Naive thymus-derived CD4-positive, alpha-beta T cell (primary cell): ENCODE data around the gene LAMC1. TPM values are rescaled to one million over a fixed set of nuclear protein-coding genes. Genes with fewer than 3 reads are reported as not detected.
"Not testable (repeated sequence)": the region's sequence is repeated elsewhere in the genome, so short reads cannot be mapped to it uniquely, and the experiment has no call there.

Source experiments
- ATAC-seq: fragments of 150-1000 bp; cut with Tn5 transposase; 2 replicates; pipeline ENCODE4 v1.10.0; 2021; ENCODE audit warnings: mild to moderate bottlenecking, moderate library complexity
- CTCF ChIA-PET: fragments of 350-600 bp; sonication (Branson Sonifier 250); formaldehyde crosslinking; loops from one replicate; lab custom pipeline; 2021; ENCODE audit warnings: antibody characterized with exemption; lab: Charles Lee
- POLR2A ChIA-PET: fragments of 350-600 bp; sonication (Branson Sonifier 250); formaldehyde crosslinking; loops from one replicate; lab custom pipeline; 2021; ENCODE audit warnings: antibody characterized with exemption, inconsistent platforms; lab: Charles Lee
- DNase-seq, 9 donors: peaks; one replicate each; pipeline versions ENCODE4 v3.0.0 to v3.0.0-alpha.2; 2020 to 2022; ENCODE audit warnings: mixed read lengths in 1 of 9
- H3K27ac ChIP-seq: one replicate; pipeline ENCODE4 v1.7.0; 2013; ENCODE audit warnings: mild to moderate bottlenecking, low read depth, low read length, moderate library complexity
- H3K27me3 ChIP-seq, 2 donors: one replicate each; pipeline ENCODE4 v1.7.0; 2013; ENCODE audit warnings: low read length in 2 of 2, mild to moderate bottlenecking in 2 of 2, moderate library complexity in 2 of 2; ENCODE audit not compliant: control insufficient read depth in 2 of 2, insufficient read depth in 2 of 2
- H3K36me3 ChIP-seq, 3 experiments: 1 replicate in 2 of 3; 2 replicates in 1 of 3; pipeline ENCODE4 v1.7.0; 2013; ENCODE audit warnings: low read length in 3 of 3, mild to moderate bottlenecking in 3 of 3, moderate library complexity in 1 of 3; ENCODE audit not compliant: insufficient read depth in 3 of 3, control insufficient read depth in 2 of 3
- H3K4me1 ChIP-seq, 2 donors: one replicate each; pipeline ENCODE4 v1.7.0; 2013; ENCODE audit warnings: low read length in 2 of 2, mild to moderate bottlenecking in 2 of 2, moderate library complexity in 1 of 2; ENCODE audit not compliant: control insufficient read depth in 2 of 2, insufficient read depth in 2 of 2
- H3K4me3 ChIP-seq: 2 replicates; pipeline ENCODE4 v1.7.0; 2013; ENCODE audit warnings: mild to moderate bottlenecking, low read length
- H3K9me3 ChIP-seq, 3 experiments: 1 replicate in 2 of 3; 2 replicates in 1 of 3; pipeline ENCODE4 v1.7.0; 2013; ENCODE audit warnings: low read length in 3 of 3; ENCODE audit not compliant: control insufficient read depth in 2 of 3
- H3K27ac Mint-ChIP-seq, 9 donors: one replicate each; pipeline ENCODE4 v1.8.0; 2020 to 2022; ENCODE audit warnings: mixed read lengths in 9 of 9, mild to moderate bottlenecking in 8 of 9, moderate library complexity in 5 of 9, inconsistent platforms in 2 of 9
- H3K27me3 Mint-ChIP-seq, 5 donors: one replicate each; pipeline ENCODE4 v1.8.0; 2021 to 2022; ENCODE audit warnings: mixed read lengths in 5 of 5, mild to moderate bottlenecking in 1 of 5
- H3K36me3 Mint-ChIP-seq, 5 donors: one replicate each; pipeline ENCODE4 v1.8.0; 2020 to 2022; ENCODE audit warnings: mixed read lengths in 5 of 5, mild to moderate bottlenecking in 3 of 5, inconsistent platforms in 1 of 5
- H3K4me1 Mint-ChIP-seq, 7 donors: one replicate each; pipeline ENCODE4 v1.8.0; 2020 to 2022; ENCODE audit warnings: mixed read lengths in 7 of 7, mild to moderate bottlenecking in 3 of 7, inconsistent platforms in 1 of 7
- H3K4me3 Mint-ChIP-seq, 10 donors: one replicate each; pipeline ENCODE4 v1.8.0; 2020 to 2022; ENCODE audit warnings: mild to moderate bottlenecking in 10 of 10, mixed read lengths in 10 of 10, moderate library complexity in 6 of 10, inconsistent platforms in 2 of 10
- H3K9me3 Mint-ChIP-seq, 11 donors: one replicate each; pipeline ENCODE4 v1.8.0; 2020 to 2022; ENCODE audit warnings: mixed read lengths in 11 of 11, mild to moderate bottlenecking in 4 of 11, inconsistent platforms in 1 of 11, moderate library complexity in 1 of 11
- intact Hi-C, 2 donors: fragments of 100-400 bp; cut with micrococcal nuclease; formaldehyde crosslinking; loops; one replicate each; pipeline ENCODE4 v1.15.1; 2023
- polyA plus RNA-seq, 2 donors: library from polyadenylated mRNA; unstranded; fragments of 300-500 nt; fragmentation: Illumina TruSeq; gene quantifications; one replicate each; pipeline ENCODE4 v1.2.3, GENCODE V29; 2021
- total RNA-seq, 6 experiments: library from RNA in 5 of 6; stranded (reverse) in 5 of 6; gene quantifications; 1 replicate in 5 of 6; 2 replicates in 1 of 6; pipeline ENCODE4 v1.2.3 and lab custom pipeline; 2021 to 2026

Gene LAMC1
- total and polyA plus RNA-seq, 7 experiments from 2014 or later: 0.02 to 1.3 (median 0.24) TPM; not detected in 2

- Histone ChIP-seq H3K4me3 (no peak overlapping the region), H3K36me3 (no peaks in the 10 kb centered on the region), H3K9me3 (no peaks in the 10 kb centered on the region), H3K4me1 (no peaks in the 10 kb centered on the region), H3K27me3 (no peaks in the 10 kb centered on the region), H3K27ac (no peak overlapping the region)
- intact Hi-C loops: no loop called here
- H3K4me1 Mint-ChIP-seq: peaks cover 0 to 2% (median 0%) of the 10 kb centered on the region in 7 donors
- DNase-seq: no peak
- POLR2A ChIA-PET: interaction anchor here (0.5 kb wide), 1 partner anchor 57 kb away, joined by 3 read pairs; no protein-coding TSS in a partner anchor
- H3K4me3 Mint-ChIP-seq: no peak overlapping the region
- no peaks in the 10 kb centered on the region for H3K36me3 Mint-ChIP-seq
- peaks cover 0 to 18% (median 0%) of the 10 kb centered on the region in 5 donors for H3K27me3 Mint-ChIP-seq
- H3K9me3 Mint-ChIP-seq: no peaks in the 10 kb centered on the region
- CTCF ChIA-PET: no interaction called here
- no peak for ATAC-seq
- H3K27ac Mint-ChIP-seq: no peak overlapping the region
These were observed 121.5 kb downstream of the LAMC1 start for GRCh38 chr1:183144752-183145151.

- H3K4me1 ChIP-seq: no peaks in the 10 kb centered on the region
- H3K27me3 ChIP-seq: no peaks in the 10 kb centered on the region
- ChIA-PET CTCF (no interaction called here), POLR2A (no interaction called here)
- no peak overlapping the region for H3K27ac ChIP-seq
- ATAC-seq: no peak
- H3K9me3 ChIP-seq: no peaks in the 10 kb centered on the region
- intact Hi-C loops: no loop called here
- Mint-ChIP-seq H3K9me3 (no peaks in the 10 kb centered on the region), H3K27me3 (peaks cover 0 to 12% (median 8%) of the 10 kb centered on the region in 5 donors), H3K36me3 (no peaks in the 10 kb centered on the region), H3K4me3 (no peak overlapping the region), H3K4me1 (peaks cover 0 to 2% (median 0%) of the 10 kb centered on the region in 7 donors), H3K27ac (no peak overlapping the region)
- DNase-seq: no peak
- no peak overlapping the region for H3K4me3 ChIP-seq
- no peaks in the 10 kb centered on the region for H3K36me3 ChIP-seq
These were observed 124.5 kb downstream of the LAMC1 start for GRCh38 chr1:183147735-183148134.

- Mint-ChIP-seq H3K36me3 (no peaks in the 10 kb centered on the region), H3K9me3 (no peaks in the 10 kb centered on the region), H3K27me3 (peaks cover 0 to 12% (median 12%) of the 10 kb centered on the region in 5 donors), H3K4me3 (no peak overlapping the region), H3K27ac (no peak overlapping the region), H3K4me1 (peaks cover 0 to 2% (median 0%) of the 10 kb centered on the region in 7 donors)
- Histone ChIP-seq H3K4me1 (no peaks in the 10 kb centered on the region), H3K27me3 (no peaks in the 10 kb centered on the region), H3K9me3 (no peaks in the 10 kb centered on the region), H3K27ac (no peak overlapping the region), H3K4me3 (no peak overlapping the region), H3K36me3 (no peaks in the 10 kb centered on the region)
- DNase-seq (no peak), ATAC-seq (no peak)
- intact Hi-C loops: no loop called here
- POLR2A ChIA-PET: no interaction called here
- CTCF ChIA-PET: no interaction called here
These were observed 125.4 kb downstream of the LAMC1 start for GRCh38 chr1:183148599-183148998.

GRCh38 chr1:183149273-183149672 lies 126.1 kb downstream of the LAMC1 start:
- no peak overlapping the region for H3K27ac Mint-ChIP-seq
- Histone ChIP-seq H3K27ac (no peak overlapping the region), H3K36me3 (no peaks in the 10 kb centered on the region), H3K9me3 (no peaks in the 10 kb centered on the region), H3K4me1 (no peaks in the 10 kb centered on the region), H3K4me3 (no peak overlapping the region), H3K27me3 (no peaks in the 10 kb centered on the region)
- H3K4me3 Mint-ChIP-seq: no peak overlapping the region
- ATAC-seq (no peak), DNase-seq (no peak)
- H3K27me3 Mint-ChIP-seq: peaks cover 0 to 17% (median 11%) of the 10 kb centered on the region in 5 donors
- ChIA-PET CTCF (no interaction called here), POLR2A (no interaction called here)
- no peaks in the 10 kb centered on the region for H3K36me3 Mint-ChIP-seq
- intact Hi-C loops: no loop called here
- H3K4me1 Mint-ChIP-seq: peaks cover 0 to 2% (median 0%) of the 10 kb centered on the region in 7 donors
- no peaks in the 10 kb centered on the region for H3K9me3 Mint-ChIP-seq

GRCh38 chr1:183150032-183150431 lies 126.8 kb downstream of the LAMC1 start:
- intact Hi-C loops, H3K27ac ChIP-seq, H3K4me3 Mint-ChIP-seq, H3K9me3 Mint-ChIP-seq, H3K36me3 ChIP-seq, H3K27ac Mint-ChIP-seq, ATAC-seq, POLR2A ChIA-PET, H3K4me3 ChIP-seq, H3K4me1 Mint-ChIP-seq, H3K9me3 ChIP-seq, H3K4me1 ChIP-seq, CTCF ChIA-PET, H3K27me3 ChIP-seq, DNase-seq, H3K36me3 Mint-ChIP-seq: not testable (repeated sequence)
- H3K27me3 Mint-ChIP-seq: peaks cover 0 to 17% (median 10%) of the 10 kb centered on the region in 5 donors

GRCh38 chr1:183150445-183150844 lies 127.2 kb downstream of the LAMC1 start:
- no peaks in the 10 kb centered on the region for H3K4me1 ChIP-seq
- no peak overlapping the region for H3K27ac ChIP-seq
- Mint-ChIP-seq H3K27me3 (peaks cover 0 to 17% (median 10%) of the 10 kb centered on the region in 5 donors), H3K4me3 (no peak overlapping the region), H3K36me3 (no peaks in the 10 kb centered on the region), H3K4me1 (peaks cover 0 to 2% (median 0%) of the 10 kb centered on the region in 7 donors), H3K9me3 (no peaks in the 10 kb centered on the region), H3K27ac (no peak overlapping the region)
- POLR2A ChIA-PET: no interaction called here
- H3K9me3 ChIP-seq: no peaks in the 10 kb centered on the region
- intact Hi-C loops: no loop called here
- no peaks in the 10 kb centered on the region for H3K27me3 ChIP-seq
- no peaks in the 10 kb centered on the region for H3K36me3 ChIP-seq
- no peak for ATAC-seq
- no peak for DNase-seq
- no peak overlapping the region for H3K4me3 ChIP-seq
- CTCF ChIA-PET: no interaction called here

GRCh38 chr1:183152180-183152579 lies 129.0 kb downstream of the LAMC1 start:
- no peaks in the 10 kb centered on the region for H3K36me3 ChIP-seq
- H3K36me3 Mint-ChIP-seq: no peaks in the 10 kb centered on the region
- peaks cover 0 to 2% (median 0%) of the 10 kb centered on the region in 7 donors for H3K4me1 Mint-ChIP-seq
- peaks cover 0 to 22% (median 12%) of the 10 kb centered on the region in 5 donors for H3K27me3 Mint-ChIP-seq
- no peak overlapping the region for H3K27ac ChIP-seq
- ATAC-seq (no peak), DNase-seq (no peak)
- H3K27ac Mint-ChIP-seq: no peak overlapping the region
- CTCF ChIA-PET: no interaction called here
- no peaks in the 10 kb centered on the region for H3K9me3 Mint-ChIP-seq
- H3K4me3 ChIP-seq: no peak overlapping the region
- H3K27me3 ChIP-seq: no peaks in the 10 kb centered on the region
- no peak overlapping the region for H3K4me3 Mint-ChIP-seq
- POLR2A ChIA-PET: no interaction called here
- intact Hi-C loops: no loop called here
- no peaks in the 10 kb centered on the region for H3K4me1 ChIP-seq
- no peaks in the 10 kb centered on the region for H3K9me3 ChIP-seq
